HEK293T (cell line): ENCODE results near the gene PPARA.

Source experiments
- CTCF ChIA-PET: fragments of 350-600 bp; formaldehyde crosslinking; extraction: SDS; loops from one replicate; lab custom pipeline; 2021; ENCODE audit warnings: antibody characterized with exemption, inconsistent platforms; lab: Yijun Ruan, JAX
- POLR2A ChIA-PET: fragments of 350-600 bp; formaldehyde crosslinking; extraction: SDS; loops from one replicate; lab custom pipeline; 2020; ENCODE audit warnings: antibody characterized with exemption, inconsistent platforms; lab: Yijun Ruan, JAX
- DNase-seq: peaks from one replicate; pipeline ENCODE4 v3.0.0; 2012; ENCODE audit warnings: mixed read lengths; ENCODE audit errors: extremely low spot score
- ARNT ChIP-seq: fragments of 450-650 bp; IDR thresholded peaks from 2 replicates; pipeline ENCODE4 v1.6.1; 2017; ENCODE audit warnings: mild to moderate bottlenecking
- BHLHE40 ChIP-seq: fragments of 450-650 bp; IDR thresholded peaks from 2 replicates; pipeline ENCODE4 v1.6.1; 2016; ENCODE audit warnings: mild to moderate bottlenecking, moderate library complexity, borderline replicate concordance
- CTBP1 ChIP-seq: fragments of 450-650 bp; IDR thresholded peaks from 2 replicates; pipeline ENCODE4 v1.6.1; 2016; ENCODE audit warnings: borderline replicate concordance
- ELF4 ChIP-seq: fragments of 450-650 bp; IDR thresholded peaks from 2 replicates; pipeline ENCODE4 v1.6.1; 2017; ENCODE audit warnings: antibody characterized with exemption
- FOXA1 ChIP-seq: fragments of 450-650 bp; IDR thresholded peaks from 2 replicates; pipeline ENCODE4 v1.6.1; 2016; ENCODE audit warnings: mild to moderate bottlenecking
- FOXK2 ChIP-seq: fragments of 450-650 bp; IDR thresholded peaks from 2 replicates; pipeline ENCODE4 v1.6.1; 2016; ENCODE audit warnings: mild to moderate bottlenecking
- FOXM1 ChIP-seq: fragments of 450-650 bp; IDR thresholded peaks from 2 replicates; pipeline ENCODE4 v1.6.1; 2017; ENCODE audit warnings: mild to moderate bottlenecking, borderline replicate concordance
- HDGF ChIP-seq: fragments of 450-650 bp; IDR thresholded peaks from 2 replicates; pipeline ENCODE4 v1.6.1; 2017; ENCODE audit warnings: antibody characterized with exemption, borderline replicate concordance
- L3MBTL2 ChIP-seq: fragments of 450-650 bp; conservative IDR thresholded peaks from 2 replicates; pipeline ENCODE4 v1.6.1; 2016; ENCODE audit warnings: mild to moderate bottlenecking
- LEF1 ChIP-seq: fragments of 450-650 bp; IDR thresholded peaks from 2 replicates; pipeline ENCODE4 v1.6.1; 2017; ENCODE audit warnings: mild to moderate bottlenecking, borderline replicate concordance
- NFRKB ChIP-seq: fragments of 450-650 bp; IDR thresholded peaks from 2 replicates; pipeline ENCODE4 v1.6.1; 2016; ENCODE audit warnings: mild to moderate bottlenecking, moderate library complexity
- PKNOX1 ChIP-seq: fragments of 450-650 bp; IDR thresholded peaks from 2 replicates; pipeline ENCODE4 v1.6.1; 2016
- SP1 ChIP-seq: fragments of 450-650 bp; IDR thresholded peaks from 2 replicates; pipeline ENCODE4 v1.6.1; 2017
- SUZ12 ChIP-seq: fragments of 450-650 bp; IDR thresholded peaks from 2 replicates; pipeline ENCODE4 v1.6.1; 2016; ENCODE audit warnings: mild to moderate bottlenecking
- TARDBP ChIP-seq: fragments of 450-650 bp; IDR thresholded peaks from 2 replicates; pipeline ENCODE4 v1.6.1; 2016
- ZNF384 ChIP-seq: fragments of 450-650 bp; IDR thresholded peaks from 2 replicates; pipeline ENCODE4 v1.6.1; 2016

PPARA gene

DNA sequence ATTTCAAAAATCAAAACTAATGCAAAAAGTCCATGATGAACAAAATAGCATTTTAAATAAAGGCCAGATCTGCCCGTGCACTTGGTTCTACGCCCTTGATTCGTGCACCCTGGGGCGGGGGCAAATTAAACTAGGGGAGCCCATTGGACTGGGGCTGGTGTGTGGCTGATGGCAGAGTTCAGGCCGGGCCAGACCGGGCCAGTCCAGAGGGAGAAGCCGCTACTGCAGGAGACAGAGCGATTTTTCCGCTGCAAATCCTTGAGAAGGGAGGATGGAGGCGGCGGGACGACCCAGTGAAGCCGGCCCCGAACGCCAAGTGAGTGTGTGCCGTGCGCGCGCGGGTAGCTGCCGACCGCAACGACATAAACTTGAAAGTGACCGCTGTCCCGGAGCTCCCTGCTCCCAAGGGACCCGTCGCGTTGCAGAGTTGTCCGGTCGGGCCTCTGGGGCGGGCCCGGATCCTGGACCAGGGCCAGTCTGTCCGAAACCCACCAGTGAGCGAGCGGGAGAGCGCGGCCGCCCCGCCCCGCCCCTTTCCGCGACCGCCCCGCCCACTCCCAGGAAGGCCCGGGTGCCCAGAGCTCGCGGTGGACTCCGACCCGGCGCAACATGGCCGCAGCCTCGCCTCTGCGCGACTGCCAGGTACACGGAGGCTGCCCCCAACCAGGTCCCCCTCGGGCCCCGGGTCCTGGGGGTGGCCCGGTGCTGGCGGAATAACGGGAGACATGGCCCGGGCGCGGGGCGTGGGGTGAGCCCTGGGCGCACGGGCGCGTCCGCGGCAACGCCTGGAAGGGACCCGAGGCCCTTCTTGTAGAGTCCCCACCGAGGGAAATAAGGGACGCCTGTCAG is 117.3 kb downstream of the PPARA start, which contains the start of gene TTC38:
TSS of gene TTC38 (plus strand) at position 578 of the 849 bp plus-strand sequence. CDS start at position 610, 32 bp downstream.
- TF ChIP-seq PKNOX1 (no peak), ZNF384 (no peak)
- CTCF ChIA-PET: interaction anchor here (0.6 kb wide), 1 partner anchor 541 kb away, joined by 3 read pairs; no protein-coding TSS in a partner anchor
- peak; percentile 95 for DNase-seq
- POLR2A ChIA-PET: interaction anchor here (0.7 to 2.2 kb wide), 12 partner anchors 11 to 124 kb away, joined by 3 to 28 read pairs (median 4); partner anchors contain the start of genes CDPF1 and GTSE1

DNA sequence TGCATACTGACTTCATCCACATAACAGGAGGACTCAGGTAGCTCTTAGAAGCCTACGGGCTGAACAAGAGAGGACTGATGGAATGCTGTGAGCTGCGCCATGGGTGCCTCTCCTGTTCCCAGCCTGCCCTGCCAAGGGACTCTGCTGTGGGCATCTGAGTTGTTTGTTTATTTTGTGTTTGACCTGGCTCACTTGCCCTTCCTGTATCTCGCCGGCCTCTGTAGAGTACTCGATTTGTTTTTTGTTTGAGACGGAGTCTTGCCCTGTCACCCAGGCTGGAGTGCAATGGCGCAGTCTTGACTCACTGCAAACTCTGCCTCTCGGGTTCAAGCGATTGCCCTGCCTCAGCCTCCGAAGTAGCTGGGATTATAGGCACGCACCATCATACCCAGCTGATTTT is 119.2 kb downstream of the PPARA start:
- no peak for DNase-seq
- TF ChIP-seq BHLHE40 (no peak), SUZ12 (no peak), SP1 (no peak), NFRKB (no peak), LEF1 (no peak), PKNOX1 (no peak), ZNF384 (no peak), FOXM1 (no peak), ELF4 (no peak), FOXA1 (no peak), FOXK2 (no peak)
- POLR2A ChIA-PET: interaction anchor here (1.1 to 1.9 kb wide), 3 partner anchors 9 to 19 kb away, joined by 4 to 7 read pairs (median 5); partner anchors contain the start of gene CDPF1
- CTCF ChIA-PET: no interaction called here

DNA sequence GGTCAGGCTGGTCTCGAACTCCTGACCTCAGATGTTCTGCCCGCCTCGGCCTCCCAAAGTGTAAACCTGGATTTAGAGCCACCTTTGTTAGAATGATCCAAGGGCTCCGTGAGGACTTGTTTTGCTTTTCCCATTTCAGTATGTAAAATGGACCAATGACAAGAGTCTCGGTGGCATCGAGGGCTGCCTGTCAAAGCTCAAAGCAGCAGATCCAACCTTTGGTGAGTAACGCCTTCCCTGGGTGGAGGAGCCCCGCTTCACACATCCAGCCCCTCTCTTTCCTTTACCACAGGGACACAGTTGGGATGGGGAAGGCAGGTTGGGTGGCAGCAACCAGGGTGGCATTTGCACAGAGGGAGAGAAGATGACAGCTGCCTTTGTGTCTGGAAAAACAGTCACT is 121.9 kb downstream of the PPARA start:
- ChIA-PET POLR2A (no interaction called here), CTCF (no interaction called here)
- TF ChIP-seq NFRKB (no peak), L3MBTL2 (no peak), ZNF384 (no peak), FOXK2 (no peak), FOXM1 (no peak), FOXA1 (no peak)

GRCh38 chr22:46272762-46273431 is 122.6 kb downstream of the PPARA start:
- no peak for TF ChIP-seq FOXK2
- no peak for TF ChIP-seq CTBP1
- TF ChIP-seq L3MBTL2: no peak
- no peak for TF ChIP-seq FOXM1
- TF ChIP-seq SP1: no peak
- TF ChIP-seq HDGF: no peak
- no peak for TF ChIP-seq BHLHE40
- DNase-seq: no peak
- POLR2A ChIA-PET: interaction anchor here (1.1 kb wide), 1 partner anchor 23 kb away, joined by 3 read pairs; the partner anchor contains the start of gene CDPF1
- CTCF ChIA-PET: no interaction called here

More for the DNA sequence above, 121.9 kb downstream of the PPARA start:
- DNase-seq: no peak

DNA sequence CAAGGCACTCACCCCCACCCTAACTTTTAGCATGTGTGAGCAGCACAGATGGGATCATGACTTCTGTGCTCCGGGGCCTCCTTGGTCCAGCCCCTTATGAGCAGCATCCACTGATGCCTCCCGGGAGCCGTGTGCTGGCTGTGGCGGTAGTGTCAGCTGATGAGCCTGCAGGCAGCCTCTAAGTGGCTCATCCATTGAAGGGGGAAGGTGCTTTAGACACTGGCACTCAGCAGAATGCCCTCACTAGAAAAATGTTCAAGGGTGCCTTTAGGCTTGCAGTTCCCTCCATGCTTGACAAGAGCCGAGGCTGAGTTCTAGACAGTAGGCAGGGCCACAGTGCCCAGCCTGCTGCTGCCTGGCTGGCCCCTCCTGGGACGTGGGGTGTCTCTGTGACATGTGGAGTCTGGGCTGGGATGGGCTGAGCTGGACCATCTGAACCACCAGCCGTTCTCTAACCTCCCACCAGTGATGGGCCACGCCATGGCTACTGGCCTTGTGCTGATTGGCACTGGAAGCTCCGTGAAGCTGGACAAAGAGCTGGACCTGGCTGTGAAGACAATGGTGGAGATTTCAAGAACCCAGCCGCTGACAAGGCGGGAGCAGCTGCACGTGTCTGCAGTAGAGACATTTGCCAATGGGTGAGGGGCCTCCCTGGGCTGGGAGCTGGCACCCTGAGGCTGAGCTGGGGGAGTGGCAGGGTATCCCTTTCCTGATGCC is 123.3 kb downstream of the PPARA start:
- no peak for DNase-seq
- TF ChIP-seq ZNF384: no peak
- TF ChIP-seq LEF1: no peak
- TF ChIP-seq ARNT: no peak
- no peak for TF ChIP-seq L3MBTL2
- TF ChIP-seq CTBP1: no peak
- TF ChIP-seq HDGF: no peak
- TF ChIP-seq FOXA1: no peak
- no peak for TF ChIP-seq PKNOX1
- TF ChIP-seq NFRKB: no peak
- no peak for TF ChIP-seq TARDBP
- no peak for TF ChIP-seq ELF4
- no peak for TF ChIP-seq FOXM1
- no peak for TF ChIP-seq SP1
- no peak for TF ChIP-seq BHLHE40
- TF ChIP-seq SUZ12: no peak
- TF ChIP-seq FOXK2: no peak
- CTCF ChIA-PET: no interaction called here
- POLR2A ChIA-PET: interaction anchor here (1.1 kb wide), 1 partner anchor 24 kb away, joined by 3 read pairs; the partner anchor contains the start of gene CDPF1

DNA sequence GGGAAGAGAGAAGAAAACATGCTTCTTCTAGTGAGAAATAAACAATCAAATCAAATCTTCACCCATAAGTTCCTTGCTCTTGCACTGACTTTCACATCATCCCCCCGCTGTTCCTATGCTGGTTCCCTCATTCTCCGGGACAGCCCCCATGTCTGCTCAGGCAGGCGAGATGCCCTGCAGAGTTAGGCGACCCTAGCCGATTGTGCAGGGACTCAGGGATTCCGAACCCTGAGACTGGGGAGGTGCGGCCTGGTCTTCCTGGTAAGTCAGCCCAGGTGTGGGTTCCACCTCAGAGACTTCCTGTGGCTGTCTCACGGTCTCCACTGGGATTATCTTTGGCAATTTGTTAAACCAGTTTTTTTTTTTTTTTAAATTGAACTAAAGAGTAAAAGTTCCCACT is 124.1 kb downstream of the PPARA start:
- ChIA-PET POLR2A (interaction anchor here (1.1 kb wide), 1 partner anchor 24 kb away, joined by 3 read pairs; the partner anchor contains the start of gene CDPF1), CTCF (no interaction called here)
- DNase-seq: no peak
- TF ChIP-seq FOXA1 (no peak), ZNF384 (no peak), SUZ12 (no peak), ARNT (no peak), CTBP1 (no peak), FOXM1 (no peak), FOXK2 (no peak)
